GOT3 (cell line): ENCODE measurements around the gene INPP4A.

Experiments
- DNase-seq: peaks from one replicate; lab custom pipeline; 2025; ENCODE audit warnings: mixed read lengths; lab: John Stamatoyannopoulos, UW

The INPP4A gene

GRCh38 chr2:98436734-98437133 lies 7.9 kb upstream of the INPP4A start:
- DNase-seq: no peak

- DNase-seq: no peak
Measured at GRCh38 chr2:98438190-98439133, 6.2 kb upstream of the INPP4A start.

DNA sequence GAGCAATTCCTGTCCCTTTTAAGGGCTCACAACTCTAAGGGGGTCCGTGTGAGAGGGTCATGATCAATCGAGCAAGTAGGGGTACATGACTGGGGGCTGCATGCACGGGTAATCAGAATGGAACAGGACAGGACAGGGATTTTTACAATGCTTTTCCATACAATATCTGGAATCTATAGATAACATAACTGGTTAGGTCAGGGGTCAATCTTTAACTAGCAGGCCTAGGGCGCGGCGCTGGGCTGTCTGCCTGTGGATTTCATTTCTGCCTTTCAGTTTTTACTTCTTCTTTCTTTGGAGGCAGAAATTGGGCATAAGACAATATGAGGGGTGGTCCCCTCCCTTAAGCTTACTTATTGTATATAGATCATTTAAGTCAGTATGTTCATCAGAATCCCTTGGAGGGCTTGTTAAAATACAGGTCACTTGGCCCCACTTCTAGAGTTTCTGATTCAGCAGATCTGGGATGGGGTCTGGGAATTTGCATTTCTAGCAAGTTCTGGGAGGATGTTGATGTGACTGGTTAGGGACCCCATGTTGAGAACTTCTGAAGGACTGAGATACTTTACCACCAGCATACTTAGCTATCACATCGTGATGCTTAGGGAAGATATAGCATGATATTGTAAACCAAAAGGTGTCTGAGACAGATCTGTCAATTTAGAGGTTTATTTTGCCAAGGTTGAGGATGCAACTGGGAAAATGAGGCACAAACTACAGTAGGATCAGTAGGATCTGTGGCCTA lies 2.8 kb upstream of the INPP4A start:
- no peak for DNase-seq

DNA sequence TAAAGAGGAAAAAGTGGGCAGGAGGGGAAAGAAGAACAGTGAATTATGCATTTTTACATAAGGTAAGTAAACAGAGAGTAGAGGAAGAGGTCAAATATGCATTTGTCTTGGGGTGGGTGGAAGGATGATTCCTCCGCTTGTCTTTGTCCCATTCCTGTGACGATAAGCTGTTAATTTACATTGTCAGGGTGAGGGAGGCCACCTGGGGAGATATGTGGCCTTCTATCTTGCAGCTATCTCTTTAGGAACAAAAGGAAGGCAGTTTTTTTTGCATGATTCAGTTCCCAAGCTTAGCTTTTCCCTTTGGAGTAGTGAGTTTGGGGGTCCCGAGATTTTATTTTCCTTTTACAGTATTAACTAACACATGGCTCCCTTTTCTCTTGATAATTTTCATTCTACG lies 2.2 kb upstream of the INPP4A start:
- DNase-seq: no peak

DNA sequence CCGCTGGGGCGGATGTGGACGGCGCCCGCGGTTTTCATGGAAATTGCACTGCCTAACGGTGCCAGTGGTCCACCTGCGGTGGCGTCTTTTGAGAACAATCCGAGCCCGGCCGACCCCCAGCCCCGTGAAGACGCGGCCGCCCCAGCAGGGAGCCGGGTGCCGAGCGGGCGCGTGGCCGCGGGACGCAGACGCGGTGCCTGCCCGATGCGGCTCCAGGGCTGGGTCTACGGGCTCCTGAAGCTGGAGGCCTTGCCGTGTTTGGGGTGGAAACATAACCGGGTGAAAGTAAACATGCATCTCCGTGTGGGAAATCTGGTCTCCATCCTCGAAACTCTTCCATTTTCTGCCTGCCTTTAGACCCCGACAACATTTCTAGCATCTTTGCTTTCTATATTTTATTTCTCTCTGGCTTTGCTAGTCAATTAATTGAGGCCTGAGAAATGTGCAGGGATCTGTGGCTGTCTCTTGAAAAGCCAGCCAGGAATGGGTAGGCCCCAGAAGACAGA lies 572 bp downstream of the INPP4A start:
- no peak for DNase-seq

GRCh38 chr2:98445683-98446581 lies 1.3 kb downstream of the INPP4A start:
- no peak for DNase-seq

- no peak for DNase-seq
Measured at GRCh38 chr2:98446850-98447249, 2.2 kb downstream of the INPP4A start.

DNA sequence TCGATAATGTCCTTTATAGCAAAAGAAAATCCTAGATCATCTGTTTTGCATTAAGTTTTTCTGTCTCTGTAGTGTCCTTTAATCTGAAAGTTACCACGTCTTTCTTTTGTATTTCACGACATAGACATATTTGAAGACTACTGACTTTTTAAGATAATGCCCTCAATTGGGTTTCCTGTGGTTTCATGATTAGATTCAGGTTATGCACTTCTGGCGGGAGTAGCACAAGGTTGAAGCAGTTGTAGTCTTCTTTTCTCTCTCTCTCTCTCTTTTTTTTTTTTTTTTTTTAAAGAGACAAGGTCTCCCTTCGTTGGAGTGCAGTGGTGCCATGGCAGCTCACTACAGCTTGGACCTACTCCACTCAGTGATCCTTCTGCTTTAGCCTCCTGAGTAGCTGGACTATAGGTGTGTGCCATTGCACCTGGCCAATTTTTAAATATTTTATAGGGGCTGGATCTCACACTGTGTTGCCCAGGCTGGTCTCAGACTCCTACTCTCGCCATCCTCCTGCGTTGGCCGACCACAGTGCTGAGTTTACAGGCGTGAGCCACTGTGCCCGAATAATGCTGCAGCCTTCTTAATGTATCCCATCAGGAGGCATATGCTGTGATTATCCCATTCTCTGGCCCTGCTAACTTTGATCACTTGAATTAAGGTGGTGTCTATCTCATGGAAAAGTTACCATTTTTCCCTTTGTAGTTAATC lies 3.9 kb downstream of the INPP4A start:
- no peak for DNase-seq

GRCh38 chr2:98452396-98453027 lies 7.9 kb downstream of the INPP4A start:
- DNase-seq: no peak

GRCh38 chr2:98453083-98453482 lies 8.4 kb downstream of the INPP4A start:
- DNase-seq: no peak

GRCh38 chr2:98453531-98453930 lies 8.9 kb downstream of the INPP4A start:
- no peak for DNase-seq

DNA sequence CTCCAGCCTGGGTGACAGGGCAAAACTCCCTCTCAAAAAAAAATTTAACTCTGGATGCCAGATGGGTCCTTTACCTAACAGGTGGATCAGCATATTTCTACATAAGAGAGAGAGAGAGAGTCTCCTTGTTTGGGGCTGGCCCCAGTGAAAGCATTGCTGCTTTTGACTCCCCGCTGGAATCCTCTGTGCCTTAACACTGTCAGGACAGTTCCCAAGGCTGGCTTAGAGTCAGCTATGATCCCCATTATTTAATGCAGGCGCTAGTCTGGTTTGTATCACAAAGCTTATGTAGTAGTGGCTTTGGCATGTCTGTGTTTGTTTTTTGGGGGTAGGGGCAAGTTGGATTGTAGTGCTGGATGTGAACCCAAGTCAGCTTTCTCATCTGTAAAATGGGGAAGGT lies 9.4 kb downstream of the INPP4A start:
- no peak for DNase-seq

GRCh38 chr2:98454500-98455235 lies 10.0 kb downstream of the INPP4A start:
- no peak for DNase-seq

GRCh38 chr2:98455494-98455976 lies 10.9 kb downstream of the INPP4A start:
- DNase-seq: no peak

DNA sequence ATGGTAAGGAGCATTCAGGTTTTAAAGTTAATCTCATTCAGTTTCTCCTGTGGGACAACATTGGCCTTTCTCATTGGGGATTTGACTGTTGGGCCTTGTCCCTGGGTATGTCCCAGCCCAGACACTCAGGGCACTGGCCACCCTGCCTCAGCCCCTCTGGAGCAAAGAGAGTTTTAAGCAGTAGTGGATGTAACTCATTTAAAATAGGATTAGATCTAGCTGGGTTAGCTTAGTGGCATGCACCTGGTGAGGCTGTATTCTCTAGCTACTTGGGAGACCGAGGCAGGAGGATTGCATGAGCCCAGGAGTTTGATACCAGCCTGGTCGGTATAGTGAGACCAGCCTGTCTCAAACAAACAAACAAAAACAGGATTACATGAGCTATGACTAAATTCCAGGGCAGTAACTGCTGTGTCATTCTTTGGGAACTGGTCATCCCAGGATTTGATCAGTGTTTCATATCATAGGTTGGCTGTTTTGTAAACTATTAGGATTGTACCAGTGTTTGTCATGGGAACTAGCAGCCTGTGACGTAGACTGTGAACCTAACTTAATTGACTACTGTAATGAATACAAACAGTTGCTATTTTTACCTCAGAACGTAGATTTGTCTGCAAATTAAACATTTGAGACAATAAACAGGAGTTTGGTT lies 12.5 kb downstream of the INPP4A start:
- no peak for DNase-seq

DNA sequence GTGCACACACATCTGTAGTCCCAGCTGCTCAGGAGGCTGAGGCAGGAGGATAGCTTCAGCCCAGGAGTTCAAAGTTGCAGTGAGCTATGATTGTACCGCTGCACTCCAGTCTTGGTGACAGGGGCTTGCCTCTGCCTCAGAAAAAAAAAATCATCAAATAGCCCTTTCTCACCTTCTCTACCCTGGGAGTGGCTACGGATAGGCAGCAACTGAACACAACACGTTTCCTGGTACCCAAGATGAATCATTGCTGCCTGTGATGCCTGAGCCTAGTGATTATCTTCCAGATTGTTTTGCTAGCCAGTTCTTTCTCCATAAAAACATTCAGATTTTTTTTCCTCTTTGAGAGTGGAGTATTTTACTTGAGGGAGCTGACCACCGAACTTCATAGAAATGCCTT lies 13.5 kb downstream of the INPP4A start:
- DNase-seq: no peak

GRCh38 chr2:98458667-98459380 lies 14.2 kb downstream of the INPP4A start:
- DNase-seq: no peak

DNA sequence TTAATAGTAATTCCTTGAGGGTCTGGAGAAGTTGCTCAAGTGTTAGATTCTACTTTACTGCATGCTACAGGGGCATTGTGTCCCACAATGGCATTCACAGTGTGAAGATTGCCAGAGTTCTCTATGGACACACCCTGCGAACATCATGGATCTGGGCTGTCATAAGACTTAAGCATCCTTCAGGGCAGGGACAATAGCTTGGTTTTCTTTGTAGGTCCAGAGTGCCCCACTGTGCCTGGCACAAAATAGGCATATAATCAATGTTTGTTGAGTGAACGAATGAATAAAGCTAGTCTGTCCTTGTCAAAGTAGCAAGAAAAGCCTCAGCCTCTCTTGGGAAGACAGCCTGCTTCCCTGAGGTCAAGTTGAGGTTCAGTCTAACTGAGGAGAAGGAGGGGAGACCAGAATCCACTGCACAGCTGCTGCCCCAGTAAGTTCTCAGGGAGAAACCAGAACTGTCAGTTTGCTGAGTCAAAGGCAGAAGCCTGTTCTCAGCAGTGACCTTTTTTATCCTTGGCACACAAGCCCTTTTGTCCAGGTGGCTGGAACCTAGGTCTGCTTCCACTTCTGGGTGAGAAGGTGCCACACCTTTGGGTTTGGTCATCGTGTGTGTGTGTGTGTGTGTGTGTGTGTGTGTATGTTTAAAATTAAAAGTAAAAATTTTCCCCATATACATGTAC lies 15.0 kb downstream of the INPP4A start:
- no peak for DNase-seq
